HTERT RPE-1 (cell line): ENCODE results near the gene RABAC1.
"Not testable (repeated sequence)": the region's sequence is repeated elsewhere in the genome, so short reads cannot be mapped to it uniquely, and the experiment has no call there.

ENCODE experiments used
- in situ Hi-C: fragments of 300-500 bp; cut with MboI; formaldehyde crosslinking; loops from 4 replicates; pipeline ENCODE4 v1.14.3; 2020; ENCODE audit warnings: low sequenced_read_pairs

RABAC1 gene

GRCh38 chr19:41947091-41947490 is 12.0 kb downstream of the RABAC1 start:
- in situ Hi-C loops: no loop called here

- in situ Hi-C loops: no loop called here
These were observed 13.9 kb downstream of the RABAC1 start for GRCh38 chr19:41945135-41945766.

DNA sequence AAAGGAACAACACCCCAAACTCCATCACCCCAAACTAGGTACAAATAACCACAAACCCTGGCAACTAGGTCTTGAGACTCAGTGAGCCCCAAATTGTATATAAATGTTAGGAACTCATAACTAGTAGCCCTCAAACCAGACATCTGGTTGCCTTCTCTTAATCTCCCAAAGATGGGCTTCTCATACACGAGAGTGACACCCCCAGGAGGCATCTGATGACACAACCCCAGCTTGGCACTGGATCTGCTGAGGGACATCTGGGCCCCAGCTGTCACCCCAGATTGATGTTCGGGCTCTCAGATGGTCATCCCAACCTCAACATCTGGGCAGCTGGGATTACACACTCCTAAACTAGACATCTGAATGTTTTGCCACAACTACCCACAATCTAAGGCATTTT is 14.8 kb downstream of the RABAC1 start:
- in situ Hi-C loops: no loop called here

- in situ Hi-C loops: no loop called here
These were observed 17.5 kb downstream of the RABAC1 start for GRCh38 chr19:41941410-41942202.

GRCh38 chr19:41940731-41941409 is 18.3 kb downstream of the RABAC1 start:
- in situ Hi-C loops: no loop called here

- in situ Hi-C loops: no loop called here
These were observed 19.0 kb downstream of the RABAC1 start for GRCh38 chr19:41939861-41940730.

- in situ Hi-C loops: not testable (repeated sequence)
These were observed 19.9 kb downstream of the RABAC1 start for GRCh38 chr19:41939209-41939608.

DNA sequence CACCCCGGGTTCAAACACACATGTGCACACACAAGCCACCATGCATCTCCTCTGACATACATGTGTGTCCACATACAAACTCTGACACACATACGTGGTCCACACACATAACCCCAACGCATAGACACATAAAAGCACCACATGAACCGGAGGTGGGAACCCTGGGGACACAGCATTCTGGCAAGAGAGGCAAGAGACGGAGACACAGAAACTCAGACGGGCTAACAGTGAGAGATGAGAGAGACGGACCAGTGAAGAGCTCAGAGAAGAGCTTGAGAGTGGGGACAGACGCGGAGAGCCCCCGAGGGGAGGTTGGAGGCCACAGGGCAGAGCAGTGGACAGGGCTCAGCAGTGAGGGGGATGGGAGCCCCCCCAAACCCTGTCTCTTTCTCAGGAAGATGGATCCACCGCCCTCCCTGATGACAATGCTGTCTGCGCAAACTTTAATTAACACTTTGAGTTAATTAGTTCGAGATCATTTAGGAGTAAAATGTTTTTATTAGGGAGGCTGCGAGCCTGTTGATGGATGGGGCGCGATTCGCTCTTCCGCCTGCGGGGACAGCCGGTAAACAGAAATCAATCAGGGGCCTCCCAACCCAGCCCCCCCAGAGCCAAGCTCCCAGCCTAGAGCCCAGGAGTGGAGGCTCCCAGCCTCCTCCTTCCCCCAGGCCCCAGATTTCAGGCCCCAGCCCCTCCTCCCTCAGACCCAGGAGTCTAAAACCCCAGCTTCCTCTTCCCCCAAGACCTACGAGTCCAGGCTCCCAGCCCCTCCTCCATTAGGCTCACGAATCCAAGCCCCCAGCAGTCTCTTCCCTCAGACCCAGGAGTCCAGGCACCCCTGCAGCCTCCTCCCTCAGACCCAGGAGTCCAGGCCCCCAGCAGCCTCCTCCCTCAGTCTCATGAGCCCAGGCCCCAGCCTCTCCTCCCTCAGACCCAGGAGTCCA is 21.3 kb downstream of the RABAC1 start:
- in situ Hi-C loops: no loop called here

DNA sequence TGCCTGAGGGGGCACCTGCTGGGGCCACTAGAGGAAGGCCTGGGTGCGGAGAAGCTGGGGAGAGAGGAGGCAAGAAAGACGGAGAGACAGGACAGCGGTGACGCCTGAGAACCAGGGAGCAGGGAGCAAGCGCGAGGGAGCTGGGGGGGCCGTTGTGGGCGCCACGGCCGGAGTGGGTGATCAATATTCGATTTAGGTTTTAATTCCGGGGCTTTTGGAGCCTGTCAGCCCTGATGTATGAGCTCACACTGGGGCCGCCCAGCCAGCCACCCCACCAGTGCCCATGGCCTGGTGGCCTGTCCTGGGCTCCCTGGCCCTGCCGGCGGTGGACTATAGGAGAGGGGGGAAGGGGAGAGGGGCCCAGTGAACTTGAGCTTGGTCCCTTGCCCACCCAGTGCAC is 22.2 kb downstream of the RABAC1 start:
- in situ Hi-C loops: no loop called here

GRCh38 chr19:41936416-41936850 is 22.7 kb downstream of the RABAC1 start:
- in situ Hi-C loops: no loop called here

DNA sequence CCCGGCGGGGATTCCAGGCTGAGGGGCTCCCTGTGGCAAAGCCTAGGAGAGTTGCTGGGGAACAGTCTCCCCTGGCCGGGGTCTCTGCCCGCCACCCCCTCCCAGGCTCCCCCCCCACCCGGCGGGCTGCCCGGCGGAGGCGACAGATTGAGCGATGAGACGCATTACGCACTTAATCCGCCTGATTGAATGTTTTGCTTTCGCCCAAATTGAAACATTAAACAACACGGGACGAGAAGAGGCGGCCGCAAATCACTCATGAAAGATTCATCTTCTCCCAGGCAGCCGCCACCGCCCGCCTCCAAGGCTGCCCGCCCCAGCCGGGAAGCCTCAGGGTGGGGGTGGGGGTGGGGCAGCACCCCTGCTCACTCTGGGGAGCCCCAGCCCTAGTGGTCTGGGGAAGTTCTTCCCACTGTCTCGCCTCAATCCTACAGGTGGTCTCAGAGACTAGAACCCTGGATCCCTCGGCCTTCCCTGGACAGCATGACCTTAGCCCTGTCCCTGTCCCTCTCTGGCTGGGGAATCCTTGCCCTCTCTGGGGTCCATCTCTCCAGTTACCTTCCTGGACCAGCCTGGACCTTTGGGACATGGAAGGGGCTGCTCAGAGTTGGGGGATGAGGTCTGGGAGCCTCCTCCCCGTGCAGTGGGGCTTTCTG is 23.2 kb downstream of the RABAC1 start:
- in situ Hi-C loops: no loop called here

- in situ Hi-C loops: no loop called here
These were observed 24.2 kb downstream of the RABAC1 start for GRCh38 chr19:41934849-41935374.

- in situ Hi-C loops: no loop called here
These were observed 25.3 kb downstream of the RABAC1 start for GRCh38 chr19:41933693-41934426.

DNA sequence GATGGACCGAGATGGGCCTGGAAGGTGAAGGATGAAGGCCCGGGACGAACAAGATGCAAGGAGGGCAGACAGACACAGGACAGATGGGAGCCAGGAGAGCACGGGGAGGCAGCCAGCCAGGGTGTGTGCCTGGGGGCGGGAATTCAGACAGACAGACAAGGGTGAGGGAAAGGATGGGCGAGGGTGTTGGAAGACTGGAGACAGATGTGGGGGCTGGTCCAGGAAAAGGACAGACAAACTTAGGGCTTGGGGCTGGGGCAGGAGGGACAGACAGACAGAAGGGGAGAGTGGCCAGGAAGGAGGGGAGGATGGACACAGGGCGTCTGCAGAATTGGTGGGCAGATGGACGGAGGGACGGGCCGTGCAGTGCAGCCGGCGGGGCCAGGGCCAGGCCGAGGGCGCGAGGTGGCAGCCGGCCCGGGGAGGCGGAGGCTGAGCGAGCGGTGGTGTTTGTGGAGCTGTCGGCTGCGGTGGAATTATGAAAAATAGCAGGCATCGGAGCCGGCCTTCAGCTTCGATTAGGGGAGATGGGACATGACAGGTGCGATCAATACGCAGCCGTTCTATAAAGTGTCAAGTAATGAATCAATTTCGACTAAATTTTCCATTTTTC is 26.3 kb downstream of the RABAC1 start:
- in situ Hi-C loops: no loop called here

DNA sequence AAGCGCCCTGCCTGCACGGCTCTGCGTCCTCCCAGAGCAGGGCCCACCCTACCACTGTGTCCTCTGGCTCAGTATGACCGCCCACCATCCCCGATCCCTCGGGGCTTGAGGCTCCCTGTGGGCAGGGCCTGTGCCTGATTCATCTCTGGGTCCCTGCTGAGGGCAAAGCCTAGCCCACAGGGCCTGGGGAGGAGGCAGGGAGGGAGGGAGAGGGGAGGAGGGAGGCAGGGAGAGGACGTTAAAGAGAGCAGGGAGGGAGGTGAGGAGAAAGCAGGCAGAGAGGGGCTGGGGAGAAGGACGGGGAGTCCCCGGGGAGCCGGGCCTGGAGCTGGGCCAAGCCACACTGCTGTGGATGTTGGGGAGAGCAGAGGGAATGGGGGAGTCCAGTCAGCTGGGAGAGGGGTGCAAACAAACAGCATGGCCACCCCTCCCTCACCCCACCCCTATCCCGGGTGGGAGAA is 26.8 kb downstream of the RABAC1 start:
- in situ Hi-C loops: no loop called here

DNA sequence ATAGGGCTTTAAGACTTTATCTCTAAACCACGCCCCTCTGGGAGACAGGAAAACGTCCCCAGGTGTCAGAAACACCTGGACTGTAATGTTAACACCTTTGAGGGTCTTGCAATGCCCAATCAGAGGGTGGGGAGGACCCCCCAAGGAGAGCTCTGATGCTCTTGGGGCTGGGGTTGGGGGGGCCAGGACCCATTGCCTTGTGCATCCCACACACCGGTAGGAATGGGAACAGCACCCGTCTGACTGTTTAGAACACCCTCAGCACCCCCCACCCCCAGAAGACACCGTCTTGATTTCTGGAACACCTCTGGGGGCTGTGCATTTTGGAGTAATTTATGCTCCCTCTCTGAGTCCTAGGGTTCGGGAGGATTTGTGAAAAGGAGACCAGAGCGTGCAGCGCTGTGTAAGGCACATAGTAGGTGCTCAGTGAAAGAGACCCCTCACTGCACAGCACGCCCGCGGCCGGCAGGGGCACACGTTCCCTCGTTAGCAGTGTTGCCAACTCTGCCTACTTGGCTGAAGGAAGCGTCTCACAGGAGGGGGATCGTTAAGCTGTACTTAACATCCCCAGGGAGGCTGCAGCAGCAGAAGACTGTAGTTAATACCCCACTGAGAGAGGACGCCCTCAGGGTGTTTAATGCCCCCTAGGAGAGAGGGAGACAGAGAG is 28.1 kb downstream of the RABAC1 start:
- in situ Hi-C loops: no loop called here

GRCh38 chr19:41930322-41930722 is 28.8 kb downstream of the RABAC1 start:
- in situ Hi-C loops: no loop called here
